ENCODE measurements around the gene TIMP2. TPM values are rescaled to one million over a fixed set of nuclear protein-coding genes. Genes with fewer than 3 reads are reported as not detected.
"Not testable (repeated sequence)": the region's sequence is repeated elsewhere in the genome, so short reads cannot be mapped to it uniquely, and the experiment has no call there.

TIMP2 gene
- polyA plus RNA-seq, 3 donors from 2014 or later: 0.07 to 0.26 (median 0.16) TPM

DNA sequence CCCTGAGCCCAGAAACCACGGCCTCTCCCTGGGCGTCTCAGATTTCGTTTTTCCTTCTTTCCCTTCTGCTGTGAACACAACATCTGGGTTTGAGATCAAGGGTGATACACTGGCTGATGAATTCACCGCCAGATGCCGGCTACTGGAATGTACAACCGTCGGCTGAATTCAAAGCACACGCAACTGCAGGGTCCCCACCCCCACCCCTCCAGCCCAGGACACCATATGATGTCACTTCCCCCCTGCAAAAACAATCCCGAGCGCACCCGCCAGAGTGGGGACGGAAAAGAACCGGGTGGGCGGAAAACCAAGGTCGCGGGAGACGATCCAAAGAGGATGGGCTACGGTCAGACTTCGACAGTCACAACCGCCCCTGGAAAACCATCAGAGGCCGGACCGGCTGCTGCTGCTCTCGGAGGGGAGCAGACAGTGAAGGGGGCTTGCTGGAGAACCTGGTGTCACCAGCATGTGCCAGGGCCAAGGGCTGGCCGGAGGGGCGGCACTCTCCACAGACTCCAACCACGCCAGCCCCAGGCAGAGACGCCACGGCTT is 45.5 kb downstream of the TIMP2 start:
- Mint-ChIP-seq H3K36me3 (peaks cover 0 to 3% (median 0%) of the 10 kb centered on the region in 3 donors), H3K9me3 (no peaks in the 10 kb centered on the region), H3K4me1 (peaks cover 23 to 29% of the 10 kb centered on the region in 2 donors), H3K27me3 (ENCODE audit: low read depth in 3 of 3) (peaks cover 2 to 13% (median 3%) of the 10 kb centered on the region in 3 donors), H3K4me3 (peak overlapping the region in 4 of 5 donors; percentile 14 to 57 (median 34)), H3K27ac (peak overlapping the region in 2 of 6 donors; percentile 17 to 19)
- DNase-seq: no peak

DNA sequence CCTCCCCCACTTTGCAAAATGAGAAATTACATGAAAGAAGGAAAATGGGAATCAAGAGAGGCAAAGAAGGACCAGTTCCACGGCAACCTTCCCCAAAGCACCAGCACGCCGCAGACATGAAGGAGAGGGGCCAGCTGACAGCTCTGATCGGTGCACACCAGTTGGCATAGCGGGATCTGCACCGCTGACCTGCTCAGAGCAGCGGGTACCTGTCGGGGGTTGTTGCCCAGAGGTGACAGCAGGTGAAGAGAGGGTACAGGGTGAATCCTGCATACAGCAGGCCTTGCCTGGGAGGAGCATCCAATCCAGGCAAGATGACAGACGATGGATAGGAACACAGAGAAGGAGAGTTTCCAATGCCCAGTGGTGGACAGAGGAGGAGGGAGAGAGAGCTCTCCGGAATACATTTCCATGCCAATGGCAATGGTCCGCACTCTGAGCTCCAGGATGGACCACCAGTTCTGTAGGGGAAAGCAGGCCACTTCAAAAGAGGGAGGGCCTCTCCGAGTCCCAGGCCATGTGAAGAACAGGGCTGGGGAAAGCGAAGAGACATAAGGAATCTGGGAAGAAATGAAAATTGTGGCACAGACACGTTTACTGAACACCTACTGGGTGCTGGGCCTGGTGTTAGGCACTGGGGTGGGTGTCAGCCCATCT is 46.2 kb downstream of the TIMP2 start:
- Mint-ChIP-seq H3K4me3 (peak overlapping the region in 1 of 5 donors; percentile 33), H3K27ac (peak overlapping the region in 1 of 6 donors; percentile 33), H3K36me3 (peaks cover 0 to 3% (median 0%) of the 10 kb centered on the region in 3 donors), H3K4me1 (peaks cover 23 to 29% of the 10 kb centered on the region in 2 donors), H3K9me3 (no peaks in the 10 kb centered on the region), H3K27me3 (ENCODE audit: low read depth in 3 of 3) (peaks cover 2 to 13% (median 4%) of the 10 kb centered on the region in 3 donors)
- no peak for DNase-seq

DNA sequence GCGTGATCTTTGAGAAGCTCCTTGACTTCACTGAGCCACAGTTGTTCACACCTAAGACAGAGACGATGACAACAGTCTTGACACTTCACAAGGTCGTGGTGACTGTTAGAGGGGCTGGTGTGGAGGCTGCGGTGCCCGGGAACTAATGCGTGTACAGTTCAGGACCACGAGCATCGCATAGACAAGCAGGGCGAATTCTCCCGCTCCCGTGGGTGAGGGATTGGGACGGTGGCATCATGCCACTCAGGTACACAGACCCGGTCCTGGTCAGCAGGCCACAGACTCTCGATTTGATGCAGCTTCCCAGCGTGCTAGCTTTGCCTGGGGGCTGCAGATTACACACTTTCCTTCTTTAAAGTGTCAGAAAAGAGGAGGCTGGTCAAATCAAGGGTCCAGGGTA is 46.9 kb downstream of the TIMP2 start:
- H3K4me3 Mint-ChIP-seq: no peak overlapping the region
- no peak overlapping the region for H3K27ac Mint-ChIP-seq
- H3K4me1 Mint-ChIP-seq: peaks cover 21 to 27% of the 10 kb centered on the region in 2 donors
- no peaks in the 10 kb centered on the region for H3K9me3 Mint-ChIP-seq
- DNase-seq: no peak
- peaks cover 0 to 3% (median 0%) of the 10 kb centered on the region in 3 donors for H3K36me3 Mint-ChIP-seq
- peaks cover 1 to 13% (median 4%) of the 10 kb centered on the region in 3 donors for H3K27me3 Mint-ChIP-seq (ENCODE audit: low read depth in 3 of 3)

DNA sequence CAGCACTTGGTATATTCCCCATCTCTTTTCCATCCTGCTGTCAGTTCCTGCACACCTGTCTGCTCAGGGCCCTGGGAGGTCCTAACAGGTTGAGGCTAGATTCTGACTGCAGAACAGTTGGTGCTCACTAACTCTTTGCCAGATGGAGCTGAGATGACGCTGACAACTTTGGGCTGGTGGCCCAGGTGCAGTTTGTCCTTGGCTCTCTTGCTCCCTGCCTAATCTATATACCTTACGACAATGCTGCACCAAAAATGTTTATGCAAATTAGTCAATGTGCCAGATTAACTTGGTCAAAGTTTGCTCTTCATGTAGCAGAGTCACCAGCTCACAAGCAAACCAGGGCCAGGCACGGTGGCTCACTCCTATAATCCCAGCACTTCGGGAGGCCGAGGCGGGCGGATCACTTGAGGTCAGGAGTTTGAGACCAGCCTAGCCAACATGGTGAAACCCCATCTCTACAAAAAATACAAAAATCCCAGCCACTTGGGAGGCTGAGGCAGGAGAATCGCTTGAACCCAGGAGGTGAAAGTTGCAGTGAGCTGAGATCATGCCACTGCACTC is 48.2 kb downstream of the TIMP2 start:
- H3K9me3 Mint-ChIP-seq, H3K4me3 Mint-ChIP-seq, H3K27ac Mint-ChIP-seq, H3K36me3 Mint-ChIP-seq, DNase-seq: not testable (repeated sequence)
- Mint-ChIP-seq H3K4me1 (peaks cover 10 to 17% of the 10 kb centered on the region in 2 donors), H3K27me3 (ENCODE audit: low read depth in 3 of 3) (peaks cover 0 to 13% (median 4%) of the 10 kb centered on the region in 3 donors)

DNA sequence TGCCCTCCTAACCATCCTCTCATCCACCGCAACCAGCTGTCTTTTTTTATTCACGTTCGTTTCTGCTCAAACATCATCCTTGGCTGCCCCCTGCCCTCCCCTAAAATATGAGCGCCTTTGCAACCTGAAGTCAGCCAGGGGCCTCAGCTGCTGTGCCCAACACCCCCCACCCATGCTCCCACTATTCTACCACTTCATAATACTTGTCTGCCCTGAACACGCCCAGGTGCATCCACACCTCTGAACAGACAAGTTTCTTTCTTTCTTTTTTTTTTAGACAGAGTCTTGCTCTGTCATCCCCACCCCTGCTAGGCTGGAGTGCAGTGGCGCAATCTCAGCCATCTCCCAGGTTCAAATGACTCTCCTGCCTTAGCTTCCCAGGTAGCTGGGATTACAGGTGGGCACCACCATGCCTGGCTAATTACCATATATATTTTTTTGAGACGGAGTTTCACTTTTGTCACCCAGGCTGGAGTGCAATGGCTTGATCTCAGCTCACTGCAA is 49.0 kb downstream of the TIMP2 start:
- Mint-ChIP-seq H3K27ac (no peak overlapping the region), H3K27me3 (ENCODE audit: low read depth in 3 of 3) (peaks cover 0 to 13% (median 4%) of the 10 kb centered on the region in 3 donors), H3K9me3 (no peaks in the 10 kb centered on the region), H3K4me1 (peaks cover 8 to 17% of the 10 kb centered on the region in 2 donors), H3K36me3 (peaks cover 0 to 3% (median 0%) of the 10 kb centered on the region in 3 donors), H3K4me3 (no peak overlapping the region)
- no peak for DNase-seq

DNA sequence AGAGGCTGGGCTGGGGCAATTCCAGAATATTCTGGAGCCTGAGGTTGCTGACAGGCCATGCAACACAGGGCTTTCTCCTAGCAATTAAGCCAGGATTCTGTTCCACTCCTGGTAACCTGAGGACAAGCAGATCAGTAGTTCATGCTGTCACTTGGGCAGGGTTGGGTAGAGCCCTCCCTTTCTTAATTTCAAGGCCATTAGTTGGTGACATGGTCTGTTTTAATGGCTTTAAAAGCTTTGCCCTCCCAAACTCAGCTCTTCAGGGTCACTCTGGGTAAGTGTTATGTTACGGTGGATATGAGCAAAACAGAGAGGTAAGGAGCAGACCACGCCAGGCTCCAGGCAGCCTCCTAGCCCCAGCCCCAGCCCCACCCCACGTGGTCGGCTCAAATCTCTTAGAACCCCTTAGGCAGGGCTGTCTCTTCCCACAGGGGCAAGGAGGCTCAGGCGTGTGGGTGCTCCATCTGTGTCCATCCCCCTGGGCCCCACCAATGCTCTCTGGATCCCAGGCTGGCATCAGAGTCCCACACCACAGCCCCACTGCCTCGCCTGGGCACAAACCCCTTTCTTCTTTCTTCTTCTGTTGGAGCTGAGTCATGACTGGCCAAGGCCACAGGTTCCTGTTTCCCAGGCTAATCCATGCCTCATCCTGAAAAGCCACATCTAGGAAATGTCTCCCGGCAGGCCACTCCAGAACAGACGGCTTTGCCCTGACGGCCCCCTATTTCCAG is 49.7 kb downstream of the TIMP2 start:
- H3K36me3 Mint-ChIP-seq: peaks cover 0 to 3% (median 0%) of the 10 kb centered on the region in 3 donors
- H3K27ac Mint-ChIP-seq: no peak overlapping the region
- no peaks in the 10 kb centered on the region for H3K9me3 Mint-ChIP-seq
- H3K4me3 Mint-ChIP-seq: no peak overlapping the region
- peaks cover 0 to 15% (median 4%) of the 10 kb centered on the region in 3 donors for H3K27me3 Mint-ChIP-seq (ENCODE audit: low read depth in 3 of 3)
- H3K4me1 Mint-ChIP-seq: peaks cover 8 to 17% of the 10 kb centered on the region in 2 donors
- no peak for DNase-seq

DNA sequence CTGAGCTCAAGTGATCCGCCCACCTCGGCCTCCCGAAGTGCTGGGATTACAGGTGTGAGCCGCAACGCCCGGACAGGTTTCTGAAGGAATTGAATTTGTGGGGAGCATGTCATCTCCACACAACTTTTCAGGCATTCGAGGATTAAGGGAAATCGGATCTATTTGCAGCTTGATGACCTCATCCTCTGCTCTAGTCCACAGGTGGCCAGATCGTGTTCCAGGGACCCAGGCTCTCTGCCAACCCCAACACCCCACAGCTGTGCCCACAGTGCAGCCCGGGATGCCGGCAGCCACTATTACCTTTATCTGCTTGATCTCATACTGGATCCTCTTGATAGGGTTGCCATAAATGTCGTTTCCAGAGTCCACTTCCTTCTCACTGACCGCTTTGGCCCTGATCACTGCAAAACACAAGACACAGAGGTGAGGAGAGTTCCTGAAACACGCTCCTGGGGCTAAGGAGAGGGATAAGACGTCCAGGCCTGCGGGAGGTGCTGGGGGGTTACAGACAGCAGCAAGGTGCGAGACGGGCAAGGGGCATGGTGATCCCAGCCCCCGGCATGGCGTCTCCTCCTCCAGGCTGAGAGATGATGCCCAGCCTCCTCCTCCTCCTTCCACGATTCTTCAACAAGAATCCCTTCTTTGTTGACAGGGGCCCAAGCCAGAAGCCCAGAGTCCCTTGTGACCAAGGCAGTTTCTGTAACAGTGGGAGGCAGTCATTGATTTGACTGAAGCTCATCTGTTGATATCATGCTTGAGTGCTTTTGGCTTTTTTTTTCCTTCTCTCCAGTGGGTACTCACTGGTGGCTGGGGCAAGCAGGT is 51.5 kb downstream of the TIMP2 start:
- H3K27ac Mint-ChIP-seq: no peak overlapping the region

DNA sequence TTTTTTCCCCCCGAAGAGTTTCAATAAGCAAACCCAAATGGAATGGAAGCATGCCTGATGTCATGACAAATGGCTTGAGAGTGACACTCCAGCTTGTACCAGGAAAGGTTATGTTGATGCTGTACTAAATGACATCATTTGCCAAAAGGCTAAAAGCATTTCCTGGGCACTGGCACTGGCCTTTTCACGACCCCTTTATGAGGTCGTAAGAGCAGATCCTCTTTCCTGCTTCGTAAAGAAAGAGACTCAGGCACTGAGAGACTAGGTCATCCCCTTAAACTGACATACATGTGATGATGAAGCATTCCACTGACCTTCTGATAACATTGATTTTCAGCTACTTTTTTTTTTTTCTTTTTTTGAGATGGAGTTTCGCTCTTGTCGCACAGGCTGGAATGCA is 52.7 kb downstream of the TIMP2 start:
- H3K27ac Mint-ChIP-seq: no peak overlapping the region
- H3K27me3 Mint-ChIP-seq (ENCODE audit: low read depth in 3 of 3): peaks cover 0 to 7% (median 4%) of the 10 kb centered on the region in 3 donors
- no peak for DNase-seq
- no peaks in the 10 kb centered on the region for H3K9me3 Mint-ChIP-seq
- H3K4me3 Mint-ChIP-seq: no peak overlapping the region
- H3K36me3 Mint-ChIP-seq: peaks cover 0 to 3% (median 0%) of the 10 kb centered on the region in 3 donors
- H3K4me1 Mint-ChIP-seq: no peaks in the 10 kb centered on the region

More for the DNA sequence above, 51.5 kb downstream of the TIMP2 start:
- H3K9me3 Mint-ChIP-seq: no peaks in the 10 kb centered on the region
- H3K4me3 Mint-ChIP-seq: no peak overlapping the region
- DNase-seq: no peak
- peaks cover under 1 to 2% of the 10 kb centered on the region in 2 donors for H3K4me1 Mint-ChIP-seq
- peaks cover 0 to 13% (median 4%) of the 10 kb centered on the region in 3 donors for H3K27me3 Mint-ChIP-seq (ENCODE audit: low read depth in 3 of 3)
- H3K36me3 Mint-ChIP-seq: peaks cover 0 to 3% (median 0%) of the 10 kb centered on the region in 3 donors

DNA sequence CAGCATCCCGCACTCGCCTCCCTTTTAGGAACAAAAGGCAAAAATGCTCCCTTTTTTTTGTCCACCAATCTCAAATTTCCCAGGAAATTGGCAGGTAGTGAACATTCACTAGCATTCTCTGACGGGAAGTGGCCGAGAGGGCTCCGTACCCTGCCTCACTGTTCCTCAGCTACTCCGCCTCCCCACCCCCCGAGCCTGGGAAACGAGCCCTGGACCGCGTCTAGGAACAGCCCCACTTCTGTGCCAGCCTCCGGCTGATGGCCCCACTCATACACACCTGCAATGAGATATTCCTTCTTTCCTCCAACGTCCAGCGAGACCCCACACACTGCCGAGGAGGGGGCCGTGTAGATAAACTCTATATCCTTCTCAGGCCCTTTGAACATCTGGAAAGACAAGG is 54.6 kb downstream of the TIMP2 start:
- H3K27me3 Mint-ChIP-seq (ENCODE audit: low read depth in 3 of 3): peaks cover 0 to 4% (median 1%) of the 10 kb centered on the region in 3 donors
- no peak overlapping the region for H3K27ac Mint-ChIP-seq
- H3K4me3 Mint-ChIP-seq: no peak overlapping the region
- H3K36me3 Mint-ChIP-seq: no peaks in the 10 kb centered on the region
- H3K4me1 Mint-ChIP-seq: no peaks in the 10 kb centered on the region
- DNase-seq: no peak
- no peaks in the 10 kb centered on the region for H3K9me3 Mint-ChIP-seq

DNA sequence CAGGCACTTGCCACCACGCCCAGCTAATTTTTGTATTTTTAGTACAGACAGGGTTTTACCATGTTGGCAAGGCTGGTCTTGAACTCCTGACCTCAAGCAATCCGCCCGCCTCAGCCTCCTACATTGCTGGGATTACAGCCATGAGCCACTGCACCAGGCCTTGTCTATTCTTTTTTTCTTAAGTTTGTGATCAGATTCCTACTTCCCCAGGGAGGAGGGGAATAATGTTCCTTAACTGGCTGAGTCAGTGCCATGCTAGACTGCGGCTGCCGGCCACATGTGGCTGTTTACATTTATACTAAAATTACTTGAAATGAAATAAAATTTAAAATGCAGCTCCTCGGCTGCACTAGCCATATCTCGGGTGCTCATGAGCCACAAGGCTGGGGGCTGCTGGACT is 56.8 kb downstream of the TIMP2 start:
- Mint-ChIP-seq H3K9me3 (no peaks in the 10 kb centered on the region), H3K27ac (no peak overlapping the region), H3K27me3 (ENCODE audit: low read depth in 3 of 3) (peaks cover 0 to 10% (median 0%) of the 10 kb centered on the region in 3 donors), H3K4me3 (no peak overlapping the region), H3K4me1 (no peaks in the 10 kb centered on the region), H3K36me3 (no peaks in the 10 kb centered on the region)
- DNase-seq: no peak

DNA sequence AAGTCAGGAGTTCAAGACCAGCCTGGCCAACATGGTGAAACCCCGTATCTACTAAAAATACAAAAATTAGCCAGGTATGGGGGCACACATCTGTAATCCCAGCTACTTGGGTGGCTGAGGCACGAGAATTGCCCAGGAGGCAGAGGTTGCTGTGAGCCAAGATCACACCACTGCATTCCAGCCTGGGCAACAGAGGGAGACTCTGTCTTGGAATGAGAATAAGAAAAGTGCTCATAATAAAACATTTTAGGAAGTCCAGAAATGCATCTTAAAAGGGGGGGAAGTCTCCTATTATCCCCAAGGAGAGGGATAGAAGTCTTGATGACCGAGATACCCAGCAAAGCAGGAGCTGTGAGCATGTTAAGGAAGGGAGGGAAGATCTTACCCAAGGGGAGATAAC is 58.1 kb downstream of the TIMP2 start:
- H3K4me3 Mint-ChIP-seq, H3K9me3 Mint-ChIP-seq, H3K27ac Mint-ChIP-seq, H3K36me3 Mint-ChIP-seq, H3K4me1 Mint-ChIP-seq, DNase-seq: not testable (repeated sequence)
- peaks cover 0 to 11% (median 0%) of the 10 kb centered on the region in 3 donors for H3K27me3 Mint-ChIP-seq (ENCODE audit: low read depth in 3 of 3)

DNA sequence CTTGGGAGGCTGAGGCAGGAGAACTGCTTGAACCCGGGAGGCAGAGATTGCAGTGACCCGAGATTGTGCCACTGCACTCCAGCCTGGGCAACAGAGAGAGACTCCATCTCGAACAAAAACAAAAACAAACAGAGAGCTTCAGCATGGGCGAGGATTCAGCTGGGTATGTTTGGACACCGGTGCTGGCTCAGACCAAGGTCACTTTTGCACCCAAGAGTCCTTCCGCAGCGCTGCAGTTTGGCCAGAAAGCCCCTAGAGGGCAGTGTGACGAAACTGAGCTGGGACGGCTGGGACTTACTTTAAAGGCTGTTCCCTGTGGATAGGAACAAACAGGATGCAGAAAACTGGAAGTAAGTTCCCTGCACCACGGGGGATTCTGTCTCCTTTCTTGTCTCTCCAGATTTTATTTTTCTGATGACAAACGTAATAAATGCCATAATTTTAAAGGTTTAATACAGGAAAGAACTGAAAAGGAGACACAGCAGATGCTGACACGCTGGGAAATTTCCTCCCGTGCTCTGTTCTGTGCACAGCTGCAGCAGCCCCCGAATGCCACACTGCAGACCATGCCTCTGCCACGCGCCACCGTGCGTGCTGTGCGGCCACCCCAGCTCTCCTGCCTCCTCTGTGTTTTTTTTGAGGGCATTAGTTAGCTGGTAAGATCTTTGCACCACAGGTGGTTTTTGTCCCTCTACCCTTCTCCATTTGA is 59.4 kb downstream of the TIMP2 start:
- peaks cover 0 to 11% (median 0%) of the 10 kb centered on the region in 3 donors for H3K27me3 Mint-ChIP-seq (ENCODE audit: low read depth in 3 of 3)
- no peak overlapping the region for H3K27ac Mint-ChIP-seq
- no peak overlapping the region for H3K4me3 Mint-ChIP-seq
- H3K9me3 Mint-ChIP-seq: no peaks in the 10 kb centered on the region
- DNase-seq: peak; percentile 45 to 47 (median 47)
- no peaks in the 10 kb centered on the region for H3K36me3 Mint-ChIP-seq
- H3K4me1 Mint-ChIP-seq: no peaks in the 10 kb centered on the region
